ENCODE results near the gene UFSP2.

The UFSP2 gene

DNA sequence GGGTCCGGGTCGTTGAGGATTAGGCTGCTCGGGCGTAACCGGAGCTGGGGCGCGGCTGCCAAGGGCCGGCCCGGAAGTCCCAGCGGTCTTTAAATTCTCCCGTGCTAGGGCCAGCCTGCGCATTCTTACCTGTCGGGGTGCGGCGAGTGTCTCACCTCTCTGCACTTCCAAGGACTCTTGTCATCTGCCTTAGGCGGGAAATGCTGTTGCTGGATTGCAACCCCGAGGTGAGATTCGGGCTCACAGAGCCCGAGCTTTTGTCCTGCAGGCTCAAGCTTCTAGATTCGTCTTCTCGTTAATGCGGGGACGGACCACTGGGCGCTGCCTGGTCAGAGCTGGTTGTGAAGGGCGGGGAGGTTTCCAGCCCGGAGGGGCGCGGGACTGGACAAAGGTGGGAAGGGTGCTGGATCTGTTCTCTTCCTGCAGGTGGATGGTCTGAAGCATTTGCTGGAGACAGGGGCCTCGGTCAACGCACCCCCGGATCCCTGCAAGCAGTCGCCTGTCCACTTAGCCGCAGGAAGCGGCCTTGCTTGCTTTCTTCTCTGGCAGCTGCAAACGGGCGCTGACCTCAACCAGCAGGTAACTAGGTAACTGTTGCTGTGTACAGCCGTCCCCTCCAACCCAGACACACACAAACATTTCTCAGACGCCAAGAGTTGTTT is 28.9 kb downstream of the UFSP2 start, which contains the start of gene ANKRD37:
Gene ANKRD37 (plus strand): TSS at position 118 of the 662 bp plus-strand sequence. CDS start 83 bp downstream, at position 201.
- Histone ChIP-seq H3K4me1 (ENCODE audit: control insufficient read depth, low read depth, low read length) (no peaks in the 10 kb centered on the region), H3K79me2 (ENCODE audit: control insufficient read depth, insufficient read depth, low read length) (no peaks in the 10 kb centered on the region), H4K8ac (ENCODE audit: low read depth, low read length) (no peak within 1 kb of the TSS), H3K4me2 (ENCODE audit: low read length) (peak within 1 kb of the TSS; percentile 89), H3K18ac (ENCODE audit: low read length) (peak within 1 kb of the TSS; percentile 64), H2BK15ac (replicated peaks; ENCODE audit: low read depth) (no peak within 1 kb of the TSS), H3K79me1 (ENCODE audit: low read length) (no peaks in the 10 kb centered on the region), H3K23ac (ENCODE audit: low read length) (no peak within 1 kb of the TSS), H3K27me3 (ENCODE audit: insufficient read depth, low read length, poor library complexity) (no peaks in the 10 kb centered on the region), H3K56ac (ENCODE audit: low read length) (peak within 1 kb of the TSS; percentile 77), H3K4me3 (ENCODE audit: low read length) (peak within 1 kb of the TSS; percentile 48), H2BK5ac (ENCODE audit: low read length) (no peak within 1 kb of the TSS), H4K5ac (ENCODE audit: low read length) (no peak within 1 kb of the TSS), H3K4ac (ENCODE audit: low read depth, low read length) (no peak within 1 kb of the TSS), H2AK5ac (ENCODE audit: low read length) (no peak within 1 kb of the TSS), H3K9ac (ENCODE audit: low read length) (peak within 1 kb of the TSS; percentile 75), H2BK120ac (ENCODE audit: low read depth, low read length) (no peak within 1 kb of the TSS), H3K27ac (ENCODE audit: low read depth, low read length) (no peak within 1 kb of the TSS), H3K36me3 (ENCODE audit: control insufficient read depth, insufficient read depth, low read length) (no peaks in the 10 kb centered on the region)
- no CpG with 5 or more reads among the region's 38 CpGs for WGBS (ENCODE audit: extremely low coverage, insufficient coverage, low lambda C conversion rate)
- peak; percentile 76 for DNase-seq

GRCh38 chr4:185395956-185396723 is 29.6 kb downstream of the UFSP2 start:
- Histone ChIP-seq H3K79me2 (ENCODE audit: control insufficient read depth, insufficient read depth, low read length) (no peaks in the 10 kb centered on the region), H3K36me3 (ENCODE audit: control insufficient read depth, insufficient read depth, low read length) (no peaks in the 10 kb centered on the region), H4K8ac (ENCODE audit: low read depth, low read length) (no peak overlapping the region), H3K27me3 (ENCODE audit: insufficient read depth, low read length, poor library complexity) (no peaks in the 10 kb centered on the region), H3K79me1 (ENCODE audit: low read length) (no peaks in the 10 kb centered on the region), H2AK5ac (ENCODE audit: low read length) (no peak overlapping the region), H3K18ac (ENCODE audit: low read length) (peak overlapping the region; percentile 64), H2BK5ac (ENCODE audit: low read length) (no peak overlapping the region), H3K4me1 (ENCODE audit: control insufficient read depth, low read depth, low read length) (no peaks in the 10 kb centered on the region), H3K4me3 (ENCODE audit: low read length) (peak overlapping the region; percentile 33), H3K4ac (ENCODE audit: low read depth, low read length) (no peak overlapping the region), H2BK120ac (ENCODE audit: low read depth, low read length) (no peak overlapping the region), H4K5ac (ENCODE audit: low read length) (no peak overlapping the region), H3K27ac (ENCODE audit: low read depth, low read length) (no peak overlapping the region), H3K23ac (ENCODE audit: low read length) (no peak overlapping the region), H3K56ac (ENCODE audit: low read length) (peak overlapping the region; percentile 77), H2BK15ac (replicated peaks; ENCODE audit: low read depth) (no peak overlapping the region), H3K4me2 (ENCODE audit: low read length) (peak overlapping the region; percentile 89), H3K9ac (ENCODE audit: low read length) (peak overlapping the region; percentile 75)
- peak; percentile 97 for DNase-seq
- WGBS (ENCODE audit: extremely low coverage, insufficient coverage, low lambda C conversion rate) = no CpG with 5 or more reads among the region's 98 CpGs

- H3K4me2 ChIP-seq (ENCODE audit: low read length) = peak within 1 kb of the TSS; percentile 89
- no peak for DNase-seq
- H2BK5ac ChIP-seq (ENCODE audit: low read length) = no peak within 1 kb of the TSS
- H2BK120ac ChIP-seq (ENCODE audit: low read depth, low read length) = no peak within 1 kb of the TSS
- peak within 1 kb of the TSS; percentile 48 for H3K4me3 ChIP-seq (ENCODE audit: low read length)
- H3K79me1 ChIP-seq (ENCODE audit: low read length) = no peaks in the 10 kb centered on the region
- no peaks in the 10 kb centered on the region for H3K27me3 ChIP-seq (ENCODE audit: insufficient read depth, low read length, poor library complexity)
- H3K79me2 ChIP-seq (ENCODE audit: control insufficient read depth, insufficient read depth, low read length) = no peaks in the 10 kb centered on the region
- peak within 1 kb of the TSS; percentile 77 for H3K56ac ChIP-seq (ENCODE audit: low read length)
- peak within 1 kb of the TSS; percentile 75 for H3K9ac ChIP-seq (ENCODE audit: low read length)
- H3K4ac ChIP-seq (ENCODE audit: low read depth, low read length) = no peak within 1 kb of the TSS
- no peaks in the 10 kb centered on the region for H3K36me3 ChIP-seq (ENCODE audit: control insufficient read depth, insufficient read depth, low read length)
- WGBS (ENCODE audit: extremely low coverage, insufficient coverage, low lambda C conversion rate) = no CpG with 5 or more reads among the region's 12 CpGs
- no peak within 1 kb of the TSS for H4K5ac ChIP-seq (ENCODE audit: low read length)
- no peak within 1 kb of the TSS for H4K8ac ChIP-seq (ENCODE audit: low read depth, low read length)
- no peak within 1 kb of the TSS for H2BK15ac ChIP-seq (replicated peaks; ENCODE audit: low read depth)
- H2AK5ac ChIP-seq (ENCODE audit: low read length) = no peak within 1 kb of the TSS
- no peaks in the 10 kb centered on the region for H3K4me1 ChIP-seq (ENCODE audit: control insufficient read depth, low read depth, low read length)
- H3K27ac ChIP-seq (ENCODE audit: low read depth, low read length) = no peak within 1 kb of the TSS
- no peak within 1 kb of the TSS for H3K23ac ChIP-seq (ENCODE audit: low read length)
- H3K18ac ChIP-seq (ENCODE audit: low read length) = peak within 1 kb of the TSS; percentile 64
Measured at GRCh38 chr4:185395238-185395955, 30.4 kb downstream of the UFSP2 start, which contains the start of gene LRP2BP. Gene LRP2BP, minus strand, starts transcription at chr4:185395924. Its CDS starts 17,738 bp downstream, at chr4:185378186.

- Histone ChIP-seq H3K4me2 (ENCODE audit: low read length) (no peak overlapping the region), H2BK120ac (ENCODE audit: low read depth, low read length) (no peak overlapping the region), H2AK5ac (ENCODE audit: low read length) (no peak overlapping the region), H3K27ac (ENCODE audit: low read depth, low read length) (no peak overlapping the region), H3K9ac (ENCODE audit: low read length) (no peak overlapping the region), H3K36me3 (ENCODE audit: control insufficient read depth, insufficient read depth, low read length) (no peaks in the 10 kb centered on the region), H4K5ac (ENCODE audit: low read length) (no peak overlapping the region), H2BK15ac (replicated peaks; ENCODE audit: low read depth) (no peak overlapping the region), H3K27me3 (ENCODE audit: insufficient read depth, low read length, poor library complexity) (no peaks in the 10 kb centered on the region), H3K4ac (ENCODE audit: low read depth, low read length) (no peak overlapping the region), H3K4me3 (ENCODE audit: low read length) (no peak overlapping the region), H3K4me1 (ENCODE audit: control insufficient read depth, low read depth, low read length) (no peaks in the 10 kb centered on the region), H3K56ac (ENCODE audit: low read length) (no peak overlapping the region), H3K79me2 (ENCODE audit: control insufficient read depth, insufficient read depth, low read length) (no peaks in the 10 kb centered on the region), H3K23ac (ENCODE audit: low read length) (no peak overlapping the region), H3K18ac (ENCODE audit: low read length) (no peak overlapping the region), H2BK5ac (ENCODE audit: low read length) (no peak overlapping the region), H4K8ac (ENCODE audit: low read depth, low read length) (no peak overlapping the region), H3K79me1 (ENCODE audit: low read length) (no peaks in the 10 kb centered on the region)
- 100% methylated on average over 5 of the region's 12 CpGs for WGBS (ENCODE audit: extremely low coverage, insufficient coverage, low lambda C conversion rate)
- no peak for DNase-seq
Measured at GRCh38 chr4:185394568-185395237, 31.1 kb downstream of the UFSP2 start.

- Histone ChIP-seq H3K79me1 (ENCODE audit: low read length) (no peaks in the 10 kb centered on the region), H3K4me1 (ENCODE audit: control insufficient read depth, low read depth, low read length) (no peaks in the 10 kb centered on the region), H3K4me3 (ENCODE audit: low read length) (no peak overlapping the region), H3K18ac (ENCODE audit: low read length) (no peak overlapping the region), H3K79me2 (ENCODE audit: control insufficient read depth, insufficient read depth, low read length) (no peaks in the 10 kb centered on the region), H3K23ac (ENCODE audit: low read length) (no peak overlapping the region), H3K27ac (ENCODE audit: low read depth, low read length) (no peak overlapping the region), H2BK15ac (replicated peaks; ENCODE audit: low read depth) (no peak overlapping the region), H4K5ac (ENCODE audit: low read length) (no peak overlapping the region), H3K27me3 (ENCODE audit: insufficient read depth, low read length, poor library complexity) (no peaks in the 10 kb centered on the region), H4K8ac (ENCODE audit: low read depth, low read length) (no peak overlapping the region), H3K36me3 (ENCODE audit: control insufficient read depth, insufficient read depth, low read length) (no peaks in the 10 kb centered on the region), H2BK120ac (ENCODE audit: low read depth, low read length) (no peak overlapping the region), H3K4ac (ENCODE audit: low read depth, low read length) (no peak overlapping the region), H3K56ac (ENCODE audit: low read length) (no peak overlapping the region), H3K4me2 (ENCODE audit: low read length) (no peak overlapping the region), H2AK5ac (ENCODE audit: low read length) (no peak overlapping the region), H2BK5ac (ENCODE audit: low read length) (no peak overlapping the region), H3K9ac (ENCODE audit: low read length) (no peak overlapping the region)
- WGBS (ENCODE audit: extremely low coverage, insufficient coverage, low lambda C conversion rate) = no CpG with 5 or more reads among the region's 1 CpG
- DNase-seq = no peak
Measured at GRCh38 chr4:185392156-185392555, 33.6 kb downstream of the UFSP2 start.

Measured in mesendoderm (in vitro differentiated cells).